Liver (tissue), 9 donors: Measurements from ENCODE around the gene SEH1L. TPM values are rescaled to one million over a fixed set of nuclear protein-coding genes. Genes with fewer than 3 reads are reported as not detected.

Experiments used
- DNase-seq: peaks from one replicate; pipeline ENCODE4 v3.0.0-alpha.2; 2017; ENCODE audit warnings: low spot score
- H3K27ac ChIP-seq, 2 donors: one replicate each; pipeline ENCODE4 v1.7.0; 2013; ENCODE audit warnings: inconsistent platforms in 2 of 2, low read length in 2 of 2, control low read depth in 1 of 2, low read depth in 1 of 2, mild to moderate bottlenecking in 1 of 2
- H3K27me3 ChIP-seq, 4 donors: one replicate each; pipeline versions ENCODE4 v1.6.1 to v1.7.0; 2013; ENCODE audit warnings: low read length in 3 of 4, inconsistent platforms in 1 of 4, mild to moderate bottlenecking in 1 of 4, moderate library complexity in 1 of 4; ENCODE audit not compliant: control insufficient read depth in 4 of 4, insufficient read depth in 4 of 4
- H3K36me3 ChIP-seq, 4 donors: one replicate each; pipeline versions ENCODE4 v1.6.1 to v1.7.0; 2013; ENCODE audit warnings: low read length in 3 of 4, mild to moderate bottlenecking in 3 of 4, low read depth in 1 of 4, moderate library complexity in 1 of 4; ENCODE audit not compliant: control insufficient read depth in 4 of 4, insufficient read depth in 3 of 4
- H3K4me1 ChIP-seq, 4 donors: one replicate each; pipeline versions ENCODE4 v1.6.1 to v1.7.0; 2013; ENCODE audit warnings: low read length in 3 of 4, mild to moderate bottlenecking in 3 of 4, moderate library complexity in 1 of 4; ENCODE audit not compliant: control insufficient read depth in 4 of 4, insufficient read depth in 4 of 4
- H3K4me3 ChIP-seq, 3 donors: one replicate each; pipeline versions ENCODE4 v1.6.1 to v1.7.0; 2013; ENCODE audit warnings: low read length in 3 of 3, control low read depth in 1 of 3, low read depth in 1 of 3, mild to moderate bottlenecking in 1 of 3
- H3K9ac ChIP-seq, 2 donors: one replicate each; pipeline ENCODE4 v1.7.0; 2013; ENCODE audit warnings: low read length in 2 of 2, mild to moderate bottlenecking in 2 of 2, moderate library complexity in 2 of 2, control low read depth in 1 of 2, low read depth in 1 of 2
- H3K9me3 ChIP-seq, 4 donors: one replicate each; pipeline versions ENCODE4 v1.6.1 to v1.7.0; 2013; ENCODE audit warnings: low read length in 3 of 4; ENCODE audit not compliant: control insufficient read depth in 4 of 4
- ATF3 ChIP-seq: IDR thresholded peaks from 2 replicates; pipeline ENCODE4 v1.6.1; 2016; ENCODE audit warnings: antibody characterized with exemption
- CTCF ChIP-seq: fragments of 150-350 bp; IDR thresholded peaks from 2 replicates; pipeline ENCODE4 v1.5.1; 2017; ENCODE audit warnings: improper control_type of control experiment, low read depth, low read length; ENCODE audit not compliant: missing input control
- FOXA1 ChIP-seq: IDR thresholded peaks from 2 replicates; pipeline ENCODE4 v1.6.1; 2016; ENCODE audit warnings: antibody characterized with exemption
- FOXA2 ChIP-seq: IDR thresholded peaks from 2 replicates; pipeline ENCODE4 v1.6.1; 2016; ENCODE audit warnings: antibody characterized with exemption
- GABPA ChIP-seq, 2 donors: IDR thresholded peaks in 1 of 2; conservative IDR thresholded peaks in 1 of 2; 2 replicates each; pipeline ENCODE4 v1.6.1; 2016; ENCODE audit warnings: antibody characterized with exemption in 2 of 2, mild to moderate bottlenecking in 1 of 2, moderate library complexity in 1 of 2
- HNF4G ChIP-seq: IDR thresholded peaks from 2 replicates; pipeline ENCODE4 v1.6.1; 2016; ENCODE audit warnings: antibody characterized with exemption
- JUND ChIP-seq, 2 donors: IDR thresholded peaks; 2 replicates each; pipeline ENCODE4 v1.6.1; 2016; ENCODE audit warnings: antibody characterized with exemption in 2 of 2
- RAD21 ChIP-seq, 2 donors: IDR thresholded peaks; 2 replicates each; pipeline ENCODE4 v1.6.1; 2016; ENCODE audit warnings: antibody characterized with exemption in 2 of 2, mild to moderate bottlenecking in 2 of 2
- REST ChIP-seq: IDR thresholded peaks from 2 replicates; pipeline ENCODE4 v1.6.1; 2016; ENCODE audit warnings: antibody characterized with exemption, mild to moderate bottlenecking
- RXRA ChIP-seq, 2 donors: IDR thresholded peaks; 2 replicates each; pipeline ENCODE4 v1.6.1; 2017 to 2018; ENCODE audit warnings: antibody characterized with exemption in 2 of 2, mild to moderate bottlenecking in 1 of 2
- SP1 ChIP-seq: IDR thresholded peaks from 2 replicates; pipeline ENCODE4 v1.6.1; 2018; ENCODE audit warnings: antibody characterized with exemption, mild to moderate bottlenecking
- TAF1 ChIP-seq: conservative IDR thresholded peaks from 2 replicates; pipeline ENCODE4 v1.6.1; 2016; ENCODE audit warnings: antibody characterized with exemption, mild to moderate bottlenecking
- ZBTB33 ChIP-seq: IDR thresholded peaks from 2 replicates; pipeline ENCODE4 v1.6.1; 2016; ENCODE audit warnings: antibody characterized with exemption
- WGBS: extraction: QIAGEN DNeasy Blood & Tissue Kit; methylation state at CpG from one replicate; pipeline ENCODE4 v1.1.7; 2013; 5-methylcytosine and 5-hydroxymethylcytosine counted together
- polyA plus RNA-seq, 2 donors: library from polyadenylated mRNA; stranded (reverse) in 1 of 2; unstranded in 1 of 2; fragments of 200-250 nt in 1 of 2; fragments of >200 nt in 1 of 2; fragmentation: Nextera tagmentation in 1 of 2; extraction: Ambion mirVana in 1 of 2; gene quantifications; one replicate each; pipeline versions ENCODE4 v1.2.1 to v1.2.3, GENCODE V29; 2013 to 2015
- total RNA-seq, 2 donors: library from RNA; depleted of rRNA; stranded (reverse); fragments of >200 nt; gene quantifications; one replicate each; pipeline ENCODE4 v1.2.3, GENCODE V29; 2014
- donor health status: healthy.
- donor health status: healthy.
- donor health status: healthy.
- donor health status: healthy.
- donor health status: healthy.

SEH1L gene
- total and polyA plus RNA-seq, 4 donors: 12.2 to 28.5 (median 16.8) TPM

- Histone ChIP-seq H3K9ac (no peak overlapping the region), H3K27me3 (no peaks in the 10 kb centered on the region), H3K4me1 (peaks cover 0 to 18% (median 12%) of the 10 kb centered on the region in 4 donors), H3K27ac (no peak overlapping the region), H3K4me3 (no peak overlapping the region), H3K9me3 (no peaks in the 10 kb centered on the region), H3K36me3 (peaks cover 0 to 5% (median 4%) of the 10 kb centered on the region in 4 donors)
- no peak for DNase-seq
- 95% methylated on average over 8 of the region's 8 CpGs for WGBS
- TF ChIP-seq FOXA2 (no peak), RXRA (IDR thresholded peaks at IDR 0.05) (no peak), TAF1 (no peak), JUND (IDR thresholded peaks at IDR 0.05) (no peak), REST (no peak), SP1 (no peak), ATF3 (no peak), RAD21 (IDR thresholded peaks at IDR 0.05) (no peak)
These were observed 41.7 kb downstream of the SEH1L start for GRCh38 chr18:12989397-12990122.

- Histone ChIP-seq H3K4me1 (peaks cover 0 to 18% (median 12%) of the 10 kb centered on the region in 4 donors), H3K9ac (no peak overlapping the region), H3K9me3 (no peaks in the 10 kb centered on the region), H3K36me3 (peaks cover 0 to 3% (median 2%) of the 10 kb centered on the region in 4 donors), H3K4me3 (no peak overlapping the region), H3K27me3 (no peaks in the 10 kb centered on the region), H3K27ac (no peak overlapping the region)
- 52% methylated on average over 2 of the region's 2 CpGs for WGBS
- TF ChIP-seq FOXA1 (no peak), ZBTB33 (no peak), GABPA (IDR thresholded peaks at IDR 0.05 in 1 of 2, conservative IDR thresholded peaks at IDR 0.05 in 1 of 2) (no peak), CTCF (no peak), HNF4G (no peak)
- DNase-seq: no peak
These were observed 42.3 kb downstream of the SEH1L start for GRCh38 chr18:12990123-12990475.
